Peyer's patch (tissue), 4 donors: Measurements from ENCODE around the gene HHIPL1. TPM values are rescaled to one million over a fixed set of nuclear protein-coding genes. Genes with fewer than 3 reads are reported as not detected.
A peak's percentile ranks its signal among the peaks of the same experiment; 100 is the strongest.

Source experiments
- DNase-seq, 3 donors: peaks; one replicate each; pipeline ENCODE4 v3.0.0-alpha.2; 2017 to 2019
- H3K27ac ChIP-seq, 4 donors: fragments of 200-600 bp; sonication (generic); one replicate each; pipeline ENCODE4 v1.5.1; 2016 to 2019
- H3K27me3 ChIP-seq, 2 donors: fragments of 200-600 bp; sonication (generic); one replicate each; pipeline ENCODE4 v1.5.1; 2019
- H3K36me3 ChIP-seq, 3 donors: fragments of 200-600 bp; sonication (generic); one replicate each; pipeline ENCODE4 v1.5.1; 2016 to 2019
- H3K4me1 ChIP-seq, 4 donors: fragments of 200-600 bp; sonication (generic); one replicate each; pipeline ENCODE4 v1.5.1; 2016 to 2019
- H3K4me3 ChIP-seq, 4 donors: fragments of 200-600 bp; sonication (generic); 1 replicate in 3 of 4; 2 replicates in 1 of 4; pipeline ENCODE4 v1.5.1; 2016 to 2019; ENCODE audit warnings: mild to moderate bottlenecking in 1 of 4
- H3K9me3 ChIP-seq, 4 donors: fragments of 200-600 bp; sonication (generic); one replicate each; pipeline ENCODE4 v1.5.1; 2016 to 2019; ENCODE audit warnings: mild to moderate bottlenecking in 1 of 4
- POLR2A ChIP-seq, 2 donors: fragments of 450-650 bp; IDR thresholded peaks; one replicate each; pipeline ENCODE4 v1.5.1; 2017; ENCODE audit warnings: antibody characterized with exemption in 2 of 2, mild to moderate bottlenecking in 2 of 2, moderate library complexity in 2 of 2
- total RNA-seq, 4 donors: library from RNA; depleted of rRNA; stranded (reverse); fragments of >200 nt; gene quantifications; one replicate each; pipeline ENCODE4 v1.1.0, GENCODE V29; 2016
- TF ChIP-seq, protein P1 (sequence below), 6 experiments: fragments of 450-650 bp in 4 of 6; fragments of 200-600 bp in 2 of 6; sonication (generic) in 1 of 6; IDR thresholded peaks; one replicate each; pipeline ENCODE4 v1.5.1; 2017 to 2019; ENCODE audit warnings: antibody characterized with exemption in 6 of 6, mild to moderate bottlenecking in 3 of 6, moderate library complexity in 1 of 6

Gene HHIPL1
- total RNA-seq, 4 donors from 2014 or later: 0.88 to 2.5 (median 1.0) TPM

DNA sequence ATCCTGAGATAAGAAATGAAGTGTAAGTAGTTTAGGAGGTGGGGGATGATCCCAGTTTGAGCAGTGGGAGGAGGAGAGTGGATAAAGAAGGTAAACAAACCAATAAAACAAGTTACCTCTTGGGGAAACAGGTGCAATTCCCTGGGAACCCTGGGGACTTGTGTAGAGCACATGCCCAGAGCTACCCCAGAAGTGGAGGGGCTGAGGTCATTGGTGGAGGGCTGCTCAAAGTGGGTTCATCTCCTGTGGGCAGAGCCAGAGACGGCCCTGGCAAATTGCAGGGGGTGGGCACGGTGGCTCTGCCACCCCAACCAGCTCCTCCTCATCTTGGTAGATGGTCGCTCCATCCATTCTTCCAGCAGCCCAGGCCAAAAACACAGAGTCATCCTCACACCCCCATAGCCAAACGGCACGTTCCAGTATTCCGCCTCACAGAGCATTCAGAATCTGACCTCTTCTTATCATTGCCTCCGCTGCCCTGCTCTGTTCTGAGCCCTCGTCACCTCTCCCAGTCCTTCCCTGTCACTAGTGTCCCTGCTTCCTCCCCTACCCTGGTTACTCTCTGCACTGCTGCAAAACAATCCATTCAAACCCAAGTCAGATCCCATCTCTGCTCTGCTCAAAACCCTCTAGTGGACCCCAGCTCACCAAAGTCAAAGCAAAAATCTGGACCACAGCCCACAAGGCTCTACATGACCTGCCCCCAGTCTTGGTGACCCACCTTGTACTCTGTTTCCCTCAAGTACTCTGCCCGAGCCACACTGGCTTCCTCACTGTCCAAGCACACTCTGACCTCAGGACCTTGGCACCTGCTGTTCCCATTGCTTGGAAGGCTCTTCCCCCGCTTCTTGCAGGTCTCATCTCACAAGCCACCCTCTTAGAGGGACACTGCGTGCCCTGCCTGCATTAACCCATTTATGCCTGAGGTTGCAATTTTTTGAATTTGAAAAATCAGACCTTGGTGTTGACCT lies 44.6 kb downstream of the HHIPL1 start:
- H3K27me3 ChIP-seq: no peaks in the 10 kb centered on the region
- H3K27ac ChIP-seq: no peak overlapping the region
- H3K4me1 ChIP-seq: peaks cover 0 to 3% (median 2%) of the 10 kb centered on the region in 4 donors
- H3K9me3 ChIP-seq: no peaks in the 10 kb centered on the region
- DNase-seq: peak in 1 of 3 donors; percentile 25
- TF ChIP-seq, protein P1, sequence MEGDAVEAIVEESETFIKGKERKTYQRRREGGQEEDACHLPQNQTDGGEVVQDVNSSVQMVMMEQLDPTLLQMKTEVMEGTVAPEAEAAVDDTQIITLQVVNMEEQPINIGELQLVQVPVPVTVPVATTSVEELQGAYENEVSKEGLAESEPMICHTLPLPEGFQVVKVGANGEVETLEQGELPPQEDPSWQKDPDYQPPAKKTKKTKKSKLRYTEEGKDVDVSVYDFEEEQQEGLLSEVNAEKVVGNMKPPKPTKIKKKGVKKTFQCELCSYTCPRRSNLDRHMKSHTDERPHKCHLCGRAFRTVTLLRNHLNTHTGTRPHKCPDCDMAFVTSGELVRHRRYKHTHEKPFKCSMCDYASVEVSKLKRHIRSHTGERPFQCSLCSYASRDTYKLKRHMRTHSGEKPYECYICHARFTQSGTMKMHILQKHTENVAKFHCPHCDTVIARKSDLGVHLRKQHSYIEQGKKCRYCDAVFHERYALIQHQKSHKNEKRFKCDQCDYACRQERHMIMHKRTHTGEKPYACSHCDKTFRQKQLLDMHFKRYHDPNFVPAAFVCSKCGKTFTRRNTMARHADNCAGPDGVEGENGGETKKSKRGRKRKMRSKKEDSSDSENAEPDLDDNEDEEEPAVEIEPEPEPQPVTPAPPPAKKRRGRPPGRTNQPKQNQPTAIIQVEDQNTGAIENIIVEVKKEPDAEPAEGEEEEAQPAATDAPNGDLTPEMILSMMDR (IDR thresholded peaks at IDR 0.05): no peak
- TF ChIP-seq POLR2A (IDR thresholded peaks at IDR 0.05): no peak
- H3K4me3 ChIP-seq: no peak overlapping the region
- no peaks in the 10 kb centered on the region for H3K36me3 ChIP-seq

DNA sequence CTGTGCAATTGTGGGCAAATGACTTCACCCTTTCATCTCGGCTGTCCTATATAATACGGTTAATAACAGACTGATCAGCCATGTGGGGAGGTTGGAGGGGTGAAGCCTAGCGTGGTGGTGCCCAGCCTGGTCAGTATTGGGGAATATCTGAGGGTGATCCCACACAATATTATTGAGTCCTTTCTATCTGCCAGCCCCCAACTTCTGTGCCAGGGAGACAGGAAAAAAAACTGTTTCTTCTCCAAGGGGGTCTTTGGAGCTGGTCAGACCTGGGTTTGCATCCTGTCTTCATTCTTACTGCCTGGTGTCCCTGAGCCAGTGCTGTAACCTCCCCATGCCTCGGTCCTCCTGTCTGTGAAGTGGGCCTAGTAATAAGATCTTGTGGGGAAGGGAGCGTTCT lies 45.7 kb downstream of the HHIPL1 start:
- TF ChIP-seq POLR2A (IDR thresholded peaks at IDR 0.05): no peak
- TF ChIP-seq, protein P1 (IDR thresholded peaks at IDR 0.05): no peak
- Histone ChIP-seq H3K27me3 (no peaks in the 10 kb centered on the region), H3K36me3 (no peaks in the 10 kb centered on the region), H3K4me1 (no peaks in the 10 kb centered on the region), H3K4me3 (no peak overlapping the region), H3K27ac (no peak overlapping the region), H3K9me3 (no peaks in the 10 kb centered on the region)
- peak in 1 of 3 donors; percentile 14 for DNase-seq

DNA sequence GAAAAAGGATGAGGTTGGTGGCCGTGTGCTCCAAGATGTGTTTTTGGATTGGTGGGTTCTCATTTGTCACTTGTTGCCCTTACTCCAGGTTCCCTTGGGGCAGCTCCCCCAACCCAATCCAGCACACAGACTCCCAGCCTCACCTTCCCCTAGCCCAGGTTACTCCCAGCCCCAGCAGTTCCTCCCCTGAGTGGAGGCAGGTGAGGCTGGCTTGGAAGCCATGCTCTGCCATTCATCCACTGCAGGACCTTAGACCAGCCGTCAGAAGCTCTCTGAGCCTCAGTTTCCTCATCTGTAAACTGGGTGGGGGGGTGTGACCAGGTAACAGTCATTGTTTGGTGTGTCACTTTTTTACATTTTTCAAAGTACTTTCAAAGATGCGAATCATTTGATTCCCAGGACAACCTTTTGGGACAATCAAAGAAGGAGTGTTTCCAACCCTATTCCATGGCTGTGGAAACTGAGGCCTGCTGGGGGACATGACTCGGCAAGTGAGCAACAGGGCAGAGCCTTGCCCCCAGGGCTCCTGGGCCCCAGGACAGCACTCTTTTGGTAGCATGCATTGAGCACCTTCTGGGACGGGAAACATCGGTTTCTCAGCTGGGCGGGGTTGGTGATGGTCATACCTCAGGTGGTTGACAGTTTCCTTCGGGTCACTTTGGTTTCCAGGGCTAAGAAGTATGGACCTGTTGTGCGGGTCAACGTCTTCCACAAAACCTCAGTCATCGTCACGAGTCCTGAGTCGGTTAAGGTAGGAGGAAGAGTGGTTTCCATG lies 46.4 kb downstream of the HHIPL1 start:
- TF ChIP-seq, protein P1 (IDR thresholded peaks at IDR 0.05): no peak
- no peak for TF ChIP-seq POLR2A (IDR thresholded peaks at IDR 0.05)
- Histone ChIP-seq H3K27ac (no peak overlapping the region), H3K4me1 (no peaks in the 10 kb centered on the region), H3K27me3 (no peaks in the 10 kb centered on the region), H3K9me3 (no peaks in the 10 kb centered on the region), H3K4me3 (no peak overlapping the region), H3K36me3 (no peaks in the 10 kb centered on the region)
- peak in 1 of 3 donors; percentile 31 for DNase-seq

DNA sequence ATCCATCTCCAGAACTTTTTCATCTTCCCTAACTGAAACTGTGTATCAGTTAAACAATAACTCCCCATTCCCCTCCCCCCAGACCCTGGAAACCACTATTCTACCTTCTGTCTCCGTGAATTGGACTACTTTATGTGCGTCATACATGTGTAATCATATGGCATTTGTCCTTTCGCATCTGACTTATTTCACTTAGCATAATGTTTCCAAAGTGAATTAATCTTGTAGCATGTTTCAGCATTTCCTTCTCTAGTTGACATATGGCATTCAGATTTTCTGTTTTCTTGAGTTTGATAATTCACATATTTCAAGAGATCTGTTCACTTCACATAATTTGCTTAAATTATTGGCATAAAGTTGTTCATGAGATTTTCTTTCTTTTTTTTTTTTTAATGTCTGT lies 49.0 kb downstream of the HHIPL1 start:
- no peak for DNase-seq
- TF ChIP-seq, protein P1 (IDR thresholded peaks at IDR 0.05): no peak
- H3K27ac ChIP-seq: no peak overlapping the region
- H3K4me1 ChIP-seq: no peaks in the 10 kb centered on the region
- H3K4me3 ChIP-seq: no peak overlapping the region
- H3K27me3 ChIP-seq: no peaks in the 10 kb centered on the region
- H3K9me3 ChIP-seq: no peaks in the 10 kb centered on the region
- H3K36me3 ChIP-seq: no peaks in the 10 kb centered on the region

DNA sequence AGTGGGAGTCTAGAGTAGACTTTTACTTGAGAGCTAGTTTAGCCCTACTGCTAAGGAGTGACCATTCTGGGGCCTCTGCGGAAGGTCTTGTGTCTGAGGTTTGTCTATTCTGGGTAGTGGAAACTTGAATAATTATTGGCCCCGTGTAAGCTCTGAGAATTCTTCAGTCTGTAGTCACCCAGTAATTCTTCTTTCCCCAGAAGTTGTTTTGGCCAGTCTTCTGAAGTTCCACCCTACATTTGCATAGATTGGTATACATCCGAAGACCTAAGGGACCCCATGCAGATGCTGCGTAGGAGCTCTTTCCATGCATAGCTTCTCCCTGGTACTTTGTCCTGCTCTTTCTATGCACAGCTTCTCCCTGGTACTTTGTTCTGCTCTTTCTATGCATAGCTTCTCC lies 52.0 kb downstream of the HHIPL1 start:
- H3K9me3 ChIP-seq: no peaks in the 10 kb centered on the region
- peak in 1 of 3 donors; percentile 21 for DNase-seq
- no peak overlapping the region for H3K27ac ChIP-seq
- H3K4me3 ChIP-seq: no peak overlapping the region
- no peaks in the 10 kb centered on the region for H3K36me3 ChIP-seq
- H3K4me1 ChIP-seq: no peaks in the 10 kb centered on the region
- no peaks in the 10 kb centered on the region for H3K27me3 ChIP-seq
- TF ChIP-seq, protein P1 (IDR thresholded peaks at IDR 0.05): no peak
- no peak for TF ChIP-seq POLR2A (IDR thresholded peaks at IDR 0.05)
